ENCODE results near the gene ATP11B. TPM values are rescaled to one million over a fixed set of nuclear protein-coding genes. Genes with fewer than 3 reads are reported as not detected.

The ATP11B gene
- total and polyA plus RNA-seq, 3 donors from 2014 or later, result 65.8 to 138 (median 114) TPM

- intact Hi-C loops (cut with DNase I; ENCODE audit: low total_unique reads), result no loop called here
- Histone ChIP-seq H3K36me3 (ENCODE audit: low read depth, missing control alignments) (no peaks in the 10 kb centered on the region), H3K27ac (no peak overlapping the region), H3K4me1 (no peaks in the 10 kb centered on the region), H3K4me3 (no peak overlapping the region), H3K9me3 (no peaks in the 10 kb centered on the region), H3K27me3 (no peaks in the 10 kb centered on the region)
- TF ChIP-seq CTCF (IDR thresholded peaks at IDR 0.05) (no peak), POLR2A (IDR thresholded peaks at IDR 0.05) (no peak)
- no peak for DNase-seq
- 77 to 94% methylated on average over 1 of the region's 1 CpG for WGBS, 2 donors
These were observed 156.4 kb downstream of the ATP11B start for GRCh38 chr3:182949688-182950087.

- Histone ChIP-seq H3K27me3 (no peaks in the 10 kb centered on the region), H3K36me3 (ENCODE audit: low read depth, missing control alignments) (no peaks in the 10 kb centered on the region), H3K4me3 (no peak overlapping the region), H3K4me1 (no peaks in the 10 kb centered on the region), H3K27ac (no peak overlapping the region), H3K9me3 (no peaks in the 10 kb centered on the region)
- WGBS, 2 donors, result 84 to 94% methylated on average over 9 of the region's 9 CpGs
- intact Hi-C loops (cut with DNase I; ENCODE audit: low total_unique reads), result no loop called here
- TF ChIP-seq POLR2A (IDR thresholded peaks at IDR 0.05), result no peak
- TF ChIP-seq CTCF (IDR thresholded peaks at IDR 0.05), result no peak
- DNase-seq, result no peak
These were observed 161.4 kb downstream of the ATP11B start for GRCh38 chr3:182954553-182955235.

- no peaks in the 10 kb centered on the region for H3K27me3 ChIP-seq
- DNase-seq, result no peak
- no peak overlapping the region for H3K4me3 ChIP-seq
- no peaks in the 10 kb centered on the region for H3K9me3 ChIP-seq
- H3K4me1 ChIP-seq, result no peaks in the 10 kb centered on the region
- no peak overlapping the region for H3K27ac ChIP-seq
- TF ChIP-seq CTCF (IDR thresholded peaks at IDR 0.05), result no peak
- TF ChIP-seq POLR2A (IDR thresholded peaks at IDR 0.05), result no peak
- intact Hi-C loops (cut with DNase I; ENCODE audit: low total_unique reads), result no loop called here
- 88 to 95% methylated on average over 5 of the region's 5 CpGs for WGBS, 2 donors
- H3K36me3 ChIP-seq (ENCODE audit: low read depth, missing control alignments), result no peaks in the 10 kb centered on the region
These were observed 163.9 kb downstream of the ATP11B start for GRCh38 chr3:182957226-182957625.

- DNase-seq, result no peak
- Histone ChIP-seq H3K27me3 (no peaks in the 10 kb centered on the region), H3K4me3 (no peak overlapping the region), H3K4me1 (no peaks in the 10 kb centered on the region), H3K36me3 (ENCODE audit: low read depth, missing control alignments) (no peaks in the 10 kb centered on the region), H3K27ac (no peak overlapping the region), H3K9me3 (no peaks in the 10 kb centered on the region)
- intact Hi-C loops (cut with DNase I; ENCODE audit: low total_unique reads), result no loop called here
- TF ChIP-seq CTCF (IDR thresholded peaks at IDR 0.05), result no peak
- TF ChIP-seq POLR2A (IDR thresholded peaks at IDR 0.05), result no peak
- WGBS, 2 donors, result 90 to 91% methylated on average over 4 of the region's 4 CpGs
These were observed 164.5 kb downstream of the ATP11B start for GRCh38 chr3:182957676-182958266.
